ENCODE measurements around the gene TBL1X. TPM values are rescaled to one million over a fixed set of nuclear protein-coding genes. Genes with fewer than 3 reads are reported as not detected.

Gene TBL1X
- total RNA-seq, 1 experiment from 2014 or later: 15.0 TPM

DNA sequence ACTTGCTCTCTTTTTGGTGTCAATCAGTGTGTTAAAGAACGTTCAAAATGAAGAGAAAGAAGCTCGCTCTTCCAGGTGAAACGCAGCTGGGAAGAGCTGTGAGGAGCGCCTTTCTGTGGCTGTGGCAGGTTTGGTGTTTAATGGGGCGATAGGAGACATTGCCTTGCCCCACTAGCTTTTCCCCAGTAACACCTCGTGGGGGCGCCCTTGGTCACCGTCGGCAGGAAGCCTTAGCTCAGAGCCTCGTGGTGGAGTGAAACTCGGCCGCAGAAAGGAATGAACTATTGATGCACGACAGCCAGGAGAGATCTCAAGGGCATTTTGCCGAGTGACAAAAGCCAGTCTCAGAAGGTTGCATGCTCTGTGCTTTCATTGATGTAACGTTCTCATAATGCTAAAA is 235.7 kb downstream of the TBL1X start:
- Mint-ChIP-seq H3K27ac (ENCODE audit: low read depth, unreplicated experiment) (no peak overlapping the region), H3K9me3 (ENCODE audit: unreplicated experiment) (peaks cover 7% of the 10 kb centered on the region), H3K36me3 (ENCODE audit: insufficient read depth, unreplicated experiment) (peaks cover 13% of the 10 kb centered on the region), H3K4me3 (ENCODE audit: unreplicated experiment) (no peak overlapping the region), H3K4me1 (ENCODE audit: insufficient read depth, unreplicated experiment) (no peaks in the 10 kb centered on the region), H3K27me3 (ENCODE audit: insufficient read depth, unreplicated experiment) (no peaks in the 10 kb centered on the region)
- intact Hi-C loops (cut with micrococcal nuclease): no loop called here
- POLR2A ChIA-PET: interaction anchor here (0.5 kb wide), 1 partner anchor 321 kb away, joined by 3 read pairs; no protein-coding TSS in a partner anchor
- CTCF ChIA-PET: interaction anchor here (0.6 to 1.2 kb wide), 2 partner anchors 882 to 1670 kb away, joined by 3 read pairs; no protein-coding TSS in a partner anchor
- TF ChIP-seq CTCF (IDR thresholded peaks at IDR 0.05; ENCODE audit: unreplicated experiment): no peak
- BruUV-seq (replicated peaks): no TSS peak
- DNase-seq (ENCODE audit: unreplicated experiment): no peak

GRCh38 chrX:9701790-9702189 is 236.9 kb downstream of the TBL1X start:
- no peaks in the 10 kb centered on the region for H3K27me3 Mint-ChIP-seq (ENCODE audit: insufficient read depth, unreplicated experiment)
- no peak for TF ChIP-seq CTCF (IDR thresholded peaks at IDR 0.05; ENCODE audit: unreplicated experiment)
- peaks cover 7% of the 10 kb centered on the region for H3K9me3 Mint-ChIP-seq (ENCODE audit: unreplicated experiment)
- ChIA-PET POLR2A (no interaction called here), CTCF (interaction anchor here (0.7 to 1.2 kb wide), 3 partner anchors 9 to 883 kb away, joined by 3 read pairs; no protein-coding TSS in a partner anchor)
- no TSS peak for BruUV-seq (replicated peaks)
- H3K27ac Mint-ChIP-seq (ENCODE audit: low read depth, unreplicated experiment): no peak overlapping the region
- no peak overlapping the region for H3K4me3 Mint-ChIP-seq (ENCODE audit: unreplicated experiment)
- H3K4me1 Mint-ChIP-seq (ENCODE audit: insufficient read depth, unreplicated experiment): no peaks in the 10 kb centered on the region
- intact Hi-C loops (cut with micrococcal nuclease): no loop called here
- H3K36me3 Mint-ChIP-seq (ENCODE audit: insufficient read depth, unreplicated experiment): peaks cover 13% of the 10 kb centered on the region
- DNase-seq (ENCODE audit: unreplicated experiment): no peak

GRCh38 chrX:9703406-9703805 is 238.5 kb downstream of the TBL1X start:
- intact Hi-C loops (cut with micrococcal nuclease): no loop called here
- CTCF ChIA-PET: interaction anchor here (0.9 kb wide), 1 partner anchor 835 kb away, joined by 4 read pairs; no protein-coding TSS in a partner anchor
- no TSS peak for BruUV-seq (replicated peaks)
- no peaks in the 10 kb centered on the region for H3K4me1 Mint-ChIP-seq (ENCODE audit: insufficient read depth, unreplicated experiment)
- no peak overlapping the region for H3K4me3 Mint-ChIP-seq (ENCODE audit: unreplicated experiment)
- peaks cover 11% of the 10 kb centered on the region for H3K36me3 Mint-ChIP-seq (ENCODE audit: insufficient read depth, unreplicated experiment)
- H3K9me3 Mint-ChIP-seq (ENCODE audit: unreplicated experiment): peaks cover 7% of the 10 kb centered on the region
- no peak overlapping the region for H3K27ac Mint-ChIP-seq (ENCODE audit: low read depth, unreplicated experiment)
- no peak for TF ChIP-seq CTCF (IDR thresholded peaks at IDR 0.05; ENCODE audit: unreplicated experiment)
- POLR2A ChIA-PET: no interaction called here
- no peaks in the 10 kb centered on the region for H3K27me3 Mint-ChIP-seq (ENCODE audit: insufficient read depth, unreplicated experiment)
- no peak for DNase-seq (ENCODE audit: unreplicated experiment)

DNA sequence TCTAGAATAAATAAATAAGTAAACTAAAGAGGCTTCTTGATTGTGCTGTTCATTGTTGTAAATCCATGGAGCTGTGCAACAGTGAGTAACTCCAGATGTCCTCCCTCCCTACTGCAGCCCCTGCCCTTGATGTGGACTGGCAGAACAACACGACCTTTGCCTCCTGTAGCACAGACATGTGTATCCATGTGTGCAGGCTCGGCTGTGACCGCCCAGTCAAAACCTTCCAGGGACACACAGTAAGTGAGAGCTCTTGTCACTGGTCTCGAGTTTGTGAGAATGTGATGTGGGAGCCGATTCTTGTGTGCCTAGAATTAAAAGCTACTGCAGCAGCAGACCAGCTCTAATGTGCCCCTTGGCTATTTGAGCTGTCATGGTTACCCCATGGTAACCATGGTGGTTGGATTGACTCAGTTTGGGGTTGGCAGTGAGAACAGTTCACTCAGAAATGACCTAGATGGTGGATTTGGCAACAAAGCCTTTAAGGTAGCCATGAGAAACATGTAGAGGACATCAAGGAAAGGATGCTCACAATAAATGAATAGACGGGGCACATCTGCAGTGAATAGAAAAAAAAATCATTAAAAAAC is 240.1 kb downstream of the TBL1X start:
- H3K27me3 Mint-ChIP-seq (ENCODE audit: insufficient read depth, unreplicated experiment): no peaks in the 10 kb centered on the region
- peaks cover 18% of the 10 kb centered on the region for H3K36me3 Mint-ChIP-seq (ENCODE audit: insufficient read depth, unreplicated experiment)
- no peak for DNase-seq (ENCODE audit: unreplicated experiment)
- peaks cover 7% of the 10 kb centered on the region for H3K9me3 Mint-ChIP-seq (ENCODE audit: unreplicated experiment)
- H3K4me1 Mint-ChIP-seq (ENCODE audit: insufficient read depth, unreplicated experiment): no peaks in the 10 kb centered on the region
- H3K27ac Mint-ChIP-seq (ENCODE audit: low read depth, unreplicated experiment): no peak overlapping the region
- POLR2A ChIA-PET: no interaction called here
- CTCF ChIA-PET: interaction anchor here (0.7 to 1.2 kb wide), 2 partner anchors 607 to 734 kb away, joined by 3 to 4 read pairs; no protein-coding TSS in a partner anchor
- TF ChIP-seq CTCF (IDR thresholded peaks at IDR 0.05; ENCODE audit: unreplicated experiment): no peak
- no peak overlapping the region for H3K4me3 Mint-ChIP-seq (ENCODE audit: unreplicated experiment)
- intact Hi-C loops (cut with micrococcal nuclease): no loop called here
- no TSS peak for BruUV-seq (replicated peaks)
